GM21723 (cell line): ENCODE results near the gene HOXD1.

Experiments used
- ATAC-seq: cut with Tn5 transposase; IDR thresholded peaks from one replicate; pipeline ENCODE4 v1.9.1; 2021; ENCODE audit warnings: mild to moderate bottlenecking, moderate library complexity; ENCODE audit not compliant: unreplicated experiment

Gene HOXD1

DNA sequence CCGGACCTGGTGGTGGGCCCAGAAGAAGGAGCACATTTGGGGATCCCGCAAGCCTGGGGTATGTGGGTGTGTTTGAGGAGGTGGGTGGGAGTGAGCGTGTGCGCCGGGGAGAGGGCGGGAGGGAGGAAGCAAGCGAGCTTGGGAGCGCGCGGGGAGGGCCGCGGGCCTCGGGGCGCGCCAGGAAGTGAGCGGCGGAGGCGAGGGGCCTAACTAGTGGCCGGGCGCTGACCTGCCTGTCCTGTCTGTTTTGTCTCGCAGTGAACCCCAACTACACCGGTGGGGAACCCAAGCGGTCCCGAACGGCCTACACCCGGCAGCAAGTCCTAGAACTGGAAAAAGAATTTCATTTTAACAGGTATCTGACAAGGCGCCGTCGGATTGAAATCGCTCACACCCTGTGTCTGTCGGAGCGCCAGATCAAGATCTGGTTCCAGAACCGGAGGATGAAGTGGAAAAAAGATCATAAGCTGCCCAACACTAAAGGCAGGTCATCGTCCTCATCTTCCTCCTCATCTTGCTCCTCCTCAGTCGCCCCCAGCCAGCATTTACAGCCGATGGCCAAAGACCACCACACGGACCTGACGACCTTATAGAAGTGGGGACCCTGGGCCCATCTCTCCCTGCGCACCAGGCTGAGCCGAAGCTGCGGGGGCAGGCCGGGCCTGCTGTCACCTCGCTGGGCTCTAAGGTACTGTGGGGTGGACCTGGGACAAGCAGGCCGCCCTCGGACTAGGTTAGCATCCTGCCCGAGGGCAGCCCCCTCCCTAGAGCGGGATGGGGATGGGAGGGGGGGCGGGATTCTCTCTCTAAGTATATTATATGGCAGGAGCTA is 35.9 kb upstream of the HOXD1 start:
- ATAC-seq, result no peak

DNA sequence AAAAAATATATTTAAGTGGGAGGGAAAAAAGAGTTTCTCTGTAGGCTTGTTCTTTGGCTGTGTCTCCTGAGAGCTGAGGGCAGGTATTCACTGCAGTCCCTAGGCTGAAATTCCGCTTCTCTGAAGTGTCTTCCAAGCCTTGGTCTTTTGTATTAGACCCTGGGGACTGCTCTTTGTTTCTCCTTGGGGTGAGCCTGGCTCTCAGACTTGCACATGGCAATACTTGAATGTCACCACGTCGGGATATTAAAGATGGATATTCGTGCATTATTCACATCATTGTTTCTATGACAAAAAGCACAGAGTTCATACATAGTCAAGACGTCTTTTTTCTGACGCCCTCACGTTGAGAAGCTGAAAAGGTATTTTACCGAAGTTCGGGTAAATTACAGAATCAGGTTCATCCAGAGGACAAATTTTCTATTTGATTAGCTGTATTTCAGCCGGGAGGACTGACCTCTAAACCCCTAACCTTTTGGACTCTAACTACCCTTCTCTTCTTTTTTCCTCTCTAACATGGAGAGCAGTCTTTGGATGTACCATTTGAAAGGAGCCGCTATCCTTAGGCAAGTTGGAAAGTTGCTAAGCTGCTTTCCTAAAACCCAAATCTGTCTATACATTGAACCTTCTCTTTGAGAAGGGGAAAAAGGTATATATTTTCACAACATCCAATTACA is 33.8 kb upstream of the HOXD1 start:
- ATAC-seq, result no peak

GRCh38 chr2:176155356-176156044 is 33.0 kb upstream of the HOXD1 start:
- no peak for ATAC-seq

GRCh38 chr2:176156301-176156806 is 32.1 kb upstream of the HOXD1 start:
- ATAC-seq, result no peak

- ATAC-seq, result no peak
These were observed 31.5 kb upstream of the HOXD1 start, which contains the start of gene HOXD3 for GRCh38 chr2:176156807-176157498. HOXD3 (plus strand) TSS chr2:176157307; CDS start chr2:176169115, 11,808 bp downstream.

DNA sequence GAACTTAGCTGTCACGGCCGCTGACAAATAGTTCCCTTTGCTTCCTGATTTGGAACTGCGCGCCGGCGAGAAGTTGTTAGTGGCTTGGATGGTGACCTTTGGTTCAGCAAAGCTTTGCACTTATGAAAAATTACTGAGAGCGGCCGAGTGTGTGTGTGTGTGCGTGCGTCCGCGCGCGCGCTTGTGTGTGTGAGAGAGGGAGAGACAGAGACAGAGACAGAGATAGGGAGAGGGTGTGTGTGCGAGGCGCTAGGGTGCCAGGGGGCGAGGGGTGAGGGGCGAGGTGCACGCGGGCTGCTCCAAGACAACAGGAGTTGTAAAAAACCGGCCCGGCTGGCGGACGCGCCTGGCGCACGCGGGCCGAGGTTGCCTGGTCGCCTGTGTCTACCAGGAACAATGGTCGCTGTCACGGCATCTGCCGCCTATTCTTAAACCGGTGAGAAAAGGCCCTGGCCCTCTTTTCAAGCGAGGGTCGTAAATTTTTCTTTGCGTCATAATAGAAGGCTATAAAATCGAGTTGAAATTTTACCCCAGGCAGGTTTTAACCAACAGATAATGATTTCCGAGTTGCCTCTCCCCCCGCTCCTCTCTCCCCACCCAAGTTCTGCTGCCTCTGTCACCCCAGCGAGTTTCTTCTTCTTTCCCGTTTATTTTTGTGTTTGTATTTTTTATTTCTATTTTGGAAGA is 30.8 kb upstream of the HOXD1 start:
- ATAC-seq, result no peak

DNA sequence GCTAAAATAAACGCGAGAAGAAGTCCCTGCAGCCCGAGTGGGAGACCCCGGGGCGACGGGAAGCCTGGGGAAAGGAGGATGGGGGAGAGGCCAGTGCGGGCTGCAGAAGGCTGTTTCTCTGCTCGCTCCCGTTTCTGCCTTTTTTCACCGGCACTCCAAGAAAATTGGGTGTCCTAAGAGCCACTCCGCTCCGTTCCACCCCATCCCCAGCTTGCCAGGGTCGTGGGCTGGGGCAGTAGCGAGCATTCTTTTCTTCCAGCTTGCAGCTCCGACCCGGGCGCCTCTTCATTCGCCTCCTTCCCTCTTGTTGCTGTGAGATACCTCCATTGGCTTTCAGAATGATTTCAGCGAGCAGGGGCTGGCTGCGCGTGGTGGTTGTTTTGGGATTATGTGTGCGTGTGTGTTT is 30.3 kb upstream of the HOXD1 start:
- ATAC-seq, result no peak

GRCh38 chr2:176158855-176159662 is 29.4 kb upstream of the HOXD1 start:
- ATAC-seq, result no peak

GRCh38 chr2:176159663-176160250 is 28.7 kb upstream of the HOXD1 start:
- no peak for ATAC-seq

GRCh38 chr2:176160251-176160985 is 28.1 kb upstream of the HOXD1 start:
- no peak for ATAC-seq

- no peak for ATAC-seq
These were observed 27.3 kb upstream of the HOXD1 start for GRCh38 chr2:176160986-176161824.

- no peak for ATAC-seq
These were observed 26.4 kb upstream of the HOXD1 start for GRCh38 chr2:176161825-176162626.

- ATAC-seq, result no peak
These were observed 25.4 kb upstream of the HOXD1 start for GRCh38 chr2:176162911-176163671.

DNA sequence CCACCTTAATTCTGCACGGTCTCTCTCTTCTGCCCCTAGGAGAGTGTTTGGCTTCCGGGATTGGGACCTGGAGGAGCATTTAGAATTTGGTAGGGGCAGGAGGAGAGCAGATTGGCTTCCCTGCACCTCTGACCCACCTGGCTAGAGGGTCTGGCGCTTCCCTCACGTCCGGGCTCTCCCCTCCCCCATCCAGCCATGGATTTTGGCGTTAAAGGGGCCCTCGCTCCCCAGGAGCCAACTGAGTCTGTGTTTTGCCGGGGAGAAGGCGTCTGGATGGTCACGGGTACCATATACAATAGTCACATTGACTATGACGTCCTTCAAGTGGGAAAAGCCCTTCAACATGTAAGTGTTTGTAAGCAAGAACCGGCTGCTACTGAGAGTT is 24.8 kb upstream of the HOXD1 start:
- ATAC-seq, result no peak

DNA sequence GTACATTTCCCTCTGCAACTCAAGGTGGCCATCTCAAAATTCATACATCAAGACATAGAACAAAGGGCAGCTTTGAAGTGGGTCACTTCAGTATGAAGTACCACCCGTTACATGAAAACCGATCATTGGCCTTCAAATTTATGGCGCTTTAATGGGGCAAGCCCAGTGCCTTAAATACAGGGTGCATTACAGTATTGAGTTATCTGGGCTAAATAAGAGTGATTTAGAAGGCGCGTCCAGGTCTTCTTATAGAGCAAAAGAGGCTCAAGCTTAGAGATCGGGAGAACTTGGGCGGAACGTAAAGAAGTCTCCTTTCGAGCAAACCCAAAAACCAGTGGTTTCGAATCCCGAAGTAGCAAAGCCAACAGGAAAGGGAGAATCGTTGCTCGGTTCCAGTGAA is 24.3 kb upstream of the HOXD1 start:
- no peak for ATAC-seq
